ENCODE results near the gene PLEKHM2. TPM values are rescaled to one million over a fixed set of nuclear protein-coding genes. Genes with fewer than 3 reads are reported as not detected.

Gene PLEKHM2
- total RNA-seq, 4 donors from 2014 or later, result 41.9 to 74.5 (median 55.7) TPM

- TF ChIP-seq CTCF (IDR thresholded peaks at IDR 0.05; ENCODE audit: low read depth), result no peak
These were observed 49.2 kb downstream of the PLEKHM2 start for GRCh38 chr1:15733218-15733725.

- TF ChIP-seq CTCF (IDR thresholded peaks at IDR 0.05; ENCODE audit: low read depth), result no peak
These were observed 49.7 kb downstream of the PLEKHM2 start for GRCh38 chr1:15733726-15734226.

- TF ChIP-seq CTCF (IDR thresholded peaks at IDR 0.05; ENCODE audit: low read depth), result no peak
These were observed 50.2 kb downstream of the PLEKHM2 start for GRCh38 chr1:15734296-15734695.

- TF ChIP-seq CTCF (IDR thresholded peaks at IDR 0.05; ENCODE audit: low read depth), result no peak
These were observed 50.8 kb downstream of the PLEKHM2 start for GRCh38 chr1:15734901-15735300.

- TF ChIP-seq CTCF (IDR thresholded peaks at IDR 0.05; ENCODE audit: low read depth), result no peak
These were observed 51.4 kb downstream of the PLEKHM2 start for GRCh38 chr1:15735304-15736037.

- TF ChIP-seq CTCF (IDR thresholded peaks at IDR 0.05; ENCODE audit: low read depth), result no peak
These were observed 52.1 kb downstream of the PLEKHM2 start, which contains the start of gene SLC25A34 for GRCh38 chr1:15736038-15736891. Gene SLC25A34 (plus strand): TSS chr1:15736258. CDS start chr1:15736486, 228 bp downstream.

GRCh38 chr1:15736892-15737261, 52.8 kb downstream of the PLEKHM2 start:
- no peak for TF ChIP-seq CTCF (IDR thresholded peaks at IDR 0.05; ENCODE audit: low read depth)

Measured in subcutaneous adipose tissue (tissue), 4 donors.